Activated effector memory CD4-positive, alpha-beta T cell treated with Interleukin-2 at 50 U/mL for 16 hours (primary cell): ENCODE results near the gene PPP1R11.

ENCODE experiments used
- DNase-seq: peaks from one replicate; pipeline ENCODE4 v3.0.0-alpha.2; 2020

PPP1R11 gene

DNA sequence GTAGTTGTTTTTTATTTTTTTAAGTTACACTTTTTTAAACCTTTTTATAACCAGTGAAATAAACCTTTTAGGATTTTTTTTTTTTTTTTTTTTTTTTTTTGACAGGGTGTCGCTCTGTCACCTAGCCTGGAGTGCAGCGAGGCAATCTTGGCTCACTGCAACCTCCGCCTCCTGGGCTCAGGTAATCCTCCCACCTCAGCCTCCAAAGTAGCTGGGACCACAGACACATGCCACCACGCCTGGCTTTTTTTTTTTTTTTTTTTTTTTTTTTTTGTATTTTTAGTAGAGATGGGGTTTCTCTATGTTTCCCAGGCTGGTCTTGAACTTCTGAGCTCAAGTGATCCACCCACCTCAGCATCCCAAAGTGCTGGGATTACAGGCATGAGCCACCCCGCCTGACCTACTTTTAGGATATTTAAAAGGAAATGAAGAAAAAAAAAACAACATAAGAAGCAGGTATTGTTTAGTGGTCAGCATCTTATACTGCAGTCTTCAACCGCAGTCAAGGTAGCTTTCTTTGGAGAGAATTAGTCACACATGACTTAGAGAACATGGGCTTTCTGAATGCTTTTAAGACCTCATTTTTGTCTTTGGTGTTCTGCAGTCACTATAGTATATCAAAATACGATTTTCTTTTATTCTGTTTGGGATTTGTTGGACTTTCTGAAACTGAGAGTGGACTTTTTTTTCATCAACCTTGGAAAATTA, 4.4 kb upstream of the PPP1R11 start:
- no peak for DNase-seq

DNA sequence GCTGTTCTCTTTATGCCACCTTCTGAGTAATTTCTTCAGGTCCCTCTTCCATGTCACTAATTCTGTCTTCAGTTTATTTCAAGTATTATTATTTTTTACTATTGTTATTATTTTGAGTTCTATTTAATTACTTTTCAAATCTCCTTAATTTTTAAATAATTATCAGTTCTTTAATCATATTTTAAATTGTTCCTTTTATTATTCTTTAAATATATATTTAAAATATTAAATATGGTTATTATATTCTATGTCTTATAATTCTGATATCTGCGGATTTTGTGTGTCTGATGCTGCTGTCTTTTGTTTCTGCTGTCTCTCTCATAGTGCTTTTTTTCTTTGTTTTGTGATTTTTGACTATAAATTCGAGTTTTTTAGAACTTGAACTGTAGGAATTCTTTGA, 3.7 kb upstream of the PPP1R11 start:
- DNase-seq: no peak

DNA sequence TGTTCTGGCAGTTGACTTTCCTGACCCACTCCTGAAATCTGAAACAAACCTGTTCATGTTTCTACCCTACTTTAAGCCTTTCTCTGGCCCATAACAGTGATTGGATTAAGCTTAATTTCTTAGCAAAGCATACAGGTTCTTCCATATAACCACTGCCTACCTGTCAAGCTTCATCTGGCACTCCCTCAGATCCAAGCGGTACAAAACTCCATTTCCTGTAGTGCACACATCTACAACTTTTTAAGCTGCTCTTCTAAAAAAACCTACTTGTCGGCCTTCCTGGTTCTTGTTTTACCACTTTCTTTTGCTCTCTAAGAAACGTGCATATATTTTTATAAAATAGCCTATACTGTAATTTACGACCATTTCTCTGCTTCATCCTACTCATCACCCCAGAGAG, 916 bp upstream of the PPP1R11 start:
- DNase-seq: no peak

DNA sequence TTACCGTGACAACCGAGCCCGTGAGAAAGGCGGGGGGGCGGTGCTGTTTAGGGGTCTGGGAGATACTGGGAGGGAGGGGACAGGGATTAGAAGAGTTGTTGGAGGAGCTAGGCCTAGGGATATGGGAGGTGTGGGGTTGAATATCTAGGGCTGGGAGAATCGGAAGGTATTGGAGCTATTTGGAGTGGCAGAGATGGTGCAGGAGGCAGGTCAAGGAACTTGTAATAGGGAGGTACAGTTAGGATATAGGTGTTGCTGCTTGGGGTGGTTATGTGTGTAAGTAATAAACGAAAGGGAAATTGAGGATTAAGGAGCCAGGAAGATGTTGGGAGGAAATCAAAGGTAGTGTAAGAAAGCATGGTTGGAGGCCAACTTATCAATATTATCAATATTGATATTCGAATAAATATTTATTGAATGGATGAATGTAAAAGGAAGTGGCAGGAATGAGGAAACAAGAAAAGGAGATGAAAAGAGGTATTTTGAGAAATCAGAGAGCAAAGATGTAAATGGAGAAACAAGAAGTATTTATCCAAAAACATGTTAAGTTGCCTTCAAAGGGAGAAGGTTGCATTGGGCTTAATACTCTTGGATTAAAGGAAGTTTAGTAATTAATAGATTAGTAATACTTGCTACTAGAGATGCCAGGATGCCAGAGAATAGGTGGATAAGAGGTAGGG, 602 bp downstream of the PPP1R11 start:
- no peak for DNase-seq

DNA sequence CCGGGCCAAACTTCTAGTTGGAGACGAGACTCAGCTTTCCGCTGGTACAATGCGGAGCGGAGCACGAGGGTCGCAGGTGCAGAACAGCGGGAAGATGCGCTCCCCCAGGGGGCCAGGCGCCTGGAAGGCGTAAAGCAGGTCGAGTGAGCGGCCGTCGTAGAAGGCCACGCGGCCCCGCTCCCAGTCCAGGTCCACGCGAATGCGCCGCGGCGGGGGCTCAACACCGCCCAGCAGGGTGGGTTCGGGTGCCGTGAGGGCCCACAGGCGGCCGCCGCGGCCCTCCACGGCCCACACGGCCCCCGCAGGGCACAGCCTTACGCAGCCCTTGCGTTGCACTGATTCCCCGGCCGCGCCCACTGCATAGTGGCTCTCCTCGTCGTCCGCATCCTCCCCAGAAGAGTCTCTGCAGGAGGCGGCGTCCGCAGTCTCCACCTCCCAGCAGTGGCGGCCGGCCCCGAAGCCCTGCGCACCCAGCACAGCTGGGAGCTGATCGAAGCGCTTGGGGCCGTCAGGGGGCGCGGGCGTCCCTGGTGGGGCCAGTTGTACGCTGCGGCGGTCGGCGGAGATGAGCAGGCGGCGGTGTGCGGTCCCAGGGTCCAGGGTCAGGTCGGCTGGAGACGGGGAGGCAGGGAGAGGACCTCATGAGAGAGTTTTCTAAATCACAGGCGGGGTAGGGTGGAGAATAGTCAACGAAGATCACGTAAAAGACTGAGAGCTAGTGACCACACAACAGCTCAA, 4.3 kb downstream of the PPP1R11 start:
- no peak for DNase-seq

DNA sequence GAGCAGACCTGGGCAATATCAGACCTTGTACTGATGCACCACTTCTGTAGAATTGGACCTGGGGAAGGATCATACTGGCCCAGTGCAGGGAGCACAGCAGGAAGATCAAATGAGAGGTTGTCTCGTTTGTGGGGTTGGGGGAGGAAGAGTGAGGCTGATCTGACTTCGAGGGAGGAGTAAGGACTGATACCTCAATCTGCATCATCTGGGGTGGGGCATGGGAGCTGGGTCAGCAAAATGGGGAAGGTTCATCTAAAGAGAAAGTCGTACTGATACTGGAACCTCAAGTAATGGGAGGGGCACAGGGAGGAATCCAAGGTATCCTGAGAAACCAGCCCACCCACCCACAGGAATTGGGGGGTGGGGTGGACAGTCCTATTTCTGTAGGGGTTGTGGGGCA, 4.9 kb downstream of the PPP1R11 start:
- DNase-seq: no peak

DNA sequence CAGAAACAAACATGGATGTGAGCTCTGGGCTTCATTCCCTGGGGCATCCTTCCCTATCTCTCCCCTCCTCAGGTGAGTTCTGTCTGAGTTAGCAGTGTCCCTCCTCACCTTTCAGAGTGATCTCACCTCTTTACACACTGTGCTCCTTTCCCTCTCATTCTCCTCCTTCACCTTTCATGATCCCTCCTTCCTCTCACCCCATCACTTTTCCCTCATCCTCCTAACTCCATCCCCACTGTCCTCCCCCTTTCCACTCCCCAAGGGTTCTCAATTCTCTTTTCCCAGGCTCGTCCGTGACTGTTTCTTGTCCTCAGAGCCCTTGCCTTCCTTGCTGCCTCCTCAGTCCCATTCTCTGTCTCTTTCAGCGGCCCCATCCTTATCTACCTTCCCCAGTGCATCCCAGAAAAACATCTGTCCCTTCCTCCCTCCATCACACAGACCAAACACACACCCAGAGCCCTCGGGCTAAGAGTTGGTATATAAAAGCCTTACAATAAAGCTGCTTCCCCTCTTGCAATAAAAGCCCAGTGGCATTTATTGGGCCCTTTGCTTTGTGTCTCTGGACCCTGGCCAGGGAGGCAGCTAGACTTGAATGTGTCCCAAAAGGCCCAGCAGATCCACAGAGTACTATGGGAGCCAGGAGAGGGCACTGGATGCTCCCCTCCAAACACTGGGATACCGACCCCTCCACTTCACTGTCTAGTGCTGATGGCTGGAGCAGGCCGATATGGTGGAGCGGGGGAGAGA, 6.7 kb downstream of the PPP1R11 start:
- no peak for DNase-seq

DNA sequence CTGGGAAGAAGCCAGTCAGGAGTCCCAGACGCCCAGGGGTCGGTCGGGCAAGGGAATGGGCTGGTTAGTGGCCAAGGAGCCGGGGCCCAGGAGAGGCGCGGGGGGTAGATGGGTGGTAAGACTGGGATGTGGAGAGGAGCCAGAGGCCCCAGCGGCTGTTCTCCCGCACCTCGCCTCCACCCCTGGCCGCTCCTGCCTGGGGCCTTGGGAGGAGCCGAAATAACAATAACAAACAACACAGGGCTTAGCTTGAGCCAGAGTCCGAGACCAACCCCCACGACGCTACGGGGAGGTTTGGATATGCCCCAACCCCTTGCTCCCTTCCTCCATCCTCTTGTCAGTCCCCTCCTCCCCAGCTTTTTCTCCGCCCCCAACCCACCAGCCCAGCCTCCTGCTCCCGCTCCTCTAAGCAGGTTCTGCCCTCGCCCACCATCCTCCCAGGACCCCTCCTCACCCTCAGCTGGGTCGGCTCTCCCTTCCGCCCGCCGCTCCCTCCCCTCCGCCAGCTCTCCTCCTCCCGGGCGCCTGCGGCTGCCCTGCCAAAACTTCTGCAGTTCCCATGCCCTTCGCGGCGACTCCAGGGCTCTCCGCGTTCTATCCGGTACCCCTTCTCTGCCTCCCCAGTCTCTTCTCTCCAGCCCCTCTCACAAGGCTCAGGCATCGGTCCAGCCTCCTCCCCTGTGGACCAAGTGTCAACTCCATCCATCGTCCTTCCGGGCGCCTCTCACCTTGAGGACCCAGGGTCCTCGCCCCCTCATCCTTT, 7.5 kb downstream of the PPP1R11 start:
- no peak for DNase-seq

DNA sequence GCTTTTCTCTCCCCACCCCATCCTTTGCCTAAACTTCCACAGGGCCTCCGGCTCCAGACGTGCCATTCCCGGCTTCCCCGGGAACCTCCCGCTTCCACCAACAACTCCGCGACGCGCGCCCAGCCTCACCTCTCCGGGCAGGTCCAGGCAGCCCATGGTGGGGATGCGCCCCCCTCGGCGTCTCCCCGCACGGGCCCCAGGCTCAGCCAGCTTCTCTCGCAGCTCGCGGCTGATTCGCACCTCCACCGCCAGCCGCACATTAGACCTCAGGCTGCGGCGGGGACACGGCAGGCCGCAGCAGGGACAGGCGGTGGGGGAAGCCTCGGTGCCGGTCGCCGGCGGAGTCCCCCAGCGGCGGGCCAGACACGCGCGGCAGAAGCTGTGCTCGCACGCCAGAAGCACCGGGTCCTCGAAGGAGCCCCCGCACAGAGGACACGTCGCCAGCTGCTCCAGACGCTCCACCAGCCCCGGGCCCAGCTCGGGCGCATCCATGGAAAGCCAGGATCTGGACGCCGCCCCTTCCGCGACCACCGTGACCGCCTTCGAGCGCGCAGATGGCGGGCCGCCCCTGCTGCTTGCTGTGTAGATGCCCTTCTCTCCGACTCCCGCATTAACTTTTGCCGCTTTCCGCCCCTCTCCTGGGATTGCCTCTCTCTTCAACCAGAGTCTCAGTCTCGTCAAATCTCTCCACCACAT, 8.2 kb downstream of the PPP1R11 start, which contains the start of gene RNF39:
Gene RNF39 (minus strand): TSS at position 676 of the 696 bp plus-strand sequence. CDS start 184 bp downstream, at position 492.
- DNase-seq: no peak

DNA sequence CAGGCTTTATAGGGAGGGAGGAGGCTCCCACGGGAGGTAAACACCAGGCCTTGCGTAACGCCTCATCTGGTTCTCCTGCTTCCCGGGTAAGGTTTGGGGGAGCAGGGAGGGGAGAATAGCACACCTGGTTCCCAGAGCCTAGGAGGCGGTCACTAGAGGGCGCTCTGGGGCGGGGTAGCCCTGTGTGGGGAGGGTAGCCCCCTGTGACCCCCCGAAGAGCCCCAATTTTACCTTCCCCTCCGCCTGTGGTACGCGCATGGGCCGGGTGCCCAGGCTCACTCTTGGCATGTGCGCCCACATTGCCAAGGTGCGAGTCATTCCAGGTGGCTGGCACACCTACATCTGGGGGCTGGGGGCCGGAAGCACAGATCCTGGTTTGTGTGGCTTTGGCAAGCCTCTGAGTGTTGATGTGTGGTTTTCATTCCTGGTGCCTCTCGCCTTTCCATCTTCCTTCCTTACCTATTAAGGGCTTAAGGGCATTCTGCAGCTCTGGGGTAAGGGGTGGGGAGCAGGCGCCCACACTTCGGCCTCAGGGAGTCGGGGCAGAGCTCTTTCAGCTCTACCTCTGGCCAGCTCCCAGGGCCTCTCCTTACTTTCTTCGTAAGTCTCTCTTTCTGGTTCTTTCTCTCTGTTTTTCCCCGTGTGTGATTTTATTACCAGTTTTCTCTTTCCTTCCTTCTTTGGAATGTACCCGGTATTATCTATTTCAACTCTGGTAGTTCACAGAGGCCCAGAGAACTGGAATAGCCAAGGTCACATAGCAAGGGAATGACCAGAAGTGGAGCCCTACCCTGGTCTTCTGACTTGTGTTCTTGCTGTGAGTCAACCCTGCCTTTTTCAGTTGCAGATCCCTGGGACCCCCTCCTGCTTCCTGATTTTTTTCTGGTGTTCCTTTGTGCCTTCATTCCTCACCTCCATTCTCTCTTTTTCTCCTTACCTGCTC, 9.1 kb downstream of the PPP1R11 start:
- no peak for DNase-seq

DNA sequence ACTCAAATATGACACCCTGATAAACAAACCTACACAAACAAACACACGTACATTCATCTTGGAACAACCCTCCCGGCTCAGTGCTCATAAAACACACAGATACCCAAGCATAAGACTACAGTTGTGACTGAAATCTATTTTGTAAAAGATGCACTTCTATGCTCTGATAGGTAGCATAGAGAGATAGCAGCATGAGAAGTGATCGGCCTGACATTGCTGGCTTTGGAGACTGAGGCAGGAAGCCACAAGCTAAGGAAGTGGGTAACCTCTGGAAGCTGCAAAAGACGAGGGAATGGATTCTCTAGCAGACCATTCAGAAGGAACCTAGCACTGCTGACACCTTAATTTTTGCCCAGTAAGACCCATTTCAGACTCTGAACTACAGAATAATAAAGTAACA, 10.2 kb downstream of the PPP1R11 start:
- no peak for DNase-seq

DNA sequence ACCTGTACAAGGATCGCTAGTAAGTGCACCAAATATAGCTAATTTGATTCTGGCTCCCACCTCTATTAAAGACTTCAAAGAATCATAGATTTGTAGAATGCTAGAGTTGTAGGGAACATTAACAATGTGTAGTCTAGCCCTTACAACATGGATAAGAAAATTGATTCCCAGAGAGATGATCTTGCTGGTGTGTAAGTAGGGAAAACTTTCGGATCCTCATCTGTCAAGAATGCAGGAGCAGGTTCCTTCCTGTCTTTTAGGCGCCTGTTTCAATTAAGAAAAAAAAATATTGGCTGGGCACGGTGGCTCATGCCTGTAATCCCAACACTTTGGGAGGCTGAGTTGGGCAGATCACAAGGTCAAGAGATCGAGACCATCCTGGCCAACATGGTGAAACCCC, 20.9 kb downstream of the PPP1R11 start:
- DNase-seq: no peak

DNA sequence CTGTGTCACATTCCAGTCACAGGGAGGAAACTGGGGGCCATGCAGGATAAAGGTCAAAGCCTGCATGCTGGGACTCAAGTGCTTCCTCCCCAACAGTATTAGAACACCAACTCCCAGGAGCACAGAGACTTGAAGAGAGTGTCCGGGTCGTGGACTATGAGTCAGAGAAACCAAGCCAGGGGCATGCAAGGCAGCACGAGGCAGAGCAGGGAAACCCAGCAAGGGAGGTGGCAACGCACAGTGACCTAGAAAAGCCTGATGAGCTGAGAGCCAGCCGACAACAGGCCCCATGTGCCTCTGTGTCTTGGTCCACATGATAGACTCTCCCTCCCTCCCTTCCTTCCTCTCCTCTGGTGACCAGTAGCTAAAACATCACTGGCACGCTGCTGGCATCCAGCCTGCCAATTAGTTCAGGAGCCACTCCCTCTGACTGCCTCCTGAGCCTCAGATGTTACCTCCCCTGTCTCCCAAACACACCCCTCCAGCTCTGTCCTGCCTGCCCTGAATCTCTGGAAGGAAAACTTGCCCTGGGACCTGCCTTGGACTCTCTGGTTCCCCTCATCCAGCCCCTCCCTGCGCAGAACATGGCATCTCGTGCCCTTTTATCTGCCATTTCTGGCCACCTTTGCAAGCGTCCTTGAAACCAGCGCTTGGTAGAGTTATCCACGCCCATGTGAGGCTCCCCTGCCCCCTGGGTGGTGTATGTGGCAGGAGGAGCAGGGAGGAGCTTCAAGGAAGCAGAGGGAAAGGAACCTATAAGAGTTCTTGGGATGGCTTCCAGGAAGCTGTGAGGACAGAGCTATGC, 24.8 kb downstream of the PPP1R11 start:
- no peak for DNase-seq

DNA sequence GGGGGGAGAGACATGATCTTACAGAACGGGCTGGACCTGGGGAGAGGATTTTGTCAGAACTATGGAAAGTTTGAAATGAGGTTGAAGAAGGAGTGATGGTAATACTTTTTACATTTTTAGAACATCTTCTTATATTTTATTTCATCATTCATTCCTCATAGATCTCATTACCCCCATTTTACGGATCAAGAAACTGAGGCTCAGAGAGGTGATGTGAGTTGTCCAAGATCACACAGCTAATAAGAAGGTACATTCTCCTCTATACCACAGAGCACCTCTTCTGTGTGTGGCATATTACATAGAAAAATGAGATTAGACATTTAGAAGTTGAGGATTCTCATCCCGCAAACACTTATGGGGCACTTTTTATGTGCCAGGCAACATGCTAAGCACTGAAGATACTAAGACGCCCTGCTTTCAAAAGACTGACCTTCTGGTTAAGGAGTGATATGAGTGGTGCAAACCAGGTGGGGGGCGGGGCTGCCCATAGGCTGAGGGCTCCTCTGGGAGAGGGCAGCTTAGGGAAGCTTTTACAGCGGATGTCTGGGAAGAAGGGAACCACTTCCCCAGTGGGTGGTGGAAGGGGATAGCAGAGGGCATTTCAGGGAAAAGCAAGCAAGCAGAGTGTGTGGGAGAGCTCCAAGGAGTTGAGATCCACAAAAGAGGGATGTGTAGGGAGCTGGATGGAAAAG, 26.0 kb downstream of the PPP1R11 start:
- no peak for DNase-seq

DNA sequence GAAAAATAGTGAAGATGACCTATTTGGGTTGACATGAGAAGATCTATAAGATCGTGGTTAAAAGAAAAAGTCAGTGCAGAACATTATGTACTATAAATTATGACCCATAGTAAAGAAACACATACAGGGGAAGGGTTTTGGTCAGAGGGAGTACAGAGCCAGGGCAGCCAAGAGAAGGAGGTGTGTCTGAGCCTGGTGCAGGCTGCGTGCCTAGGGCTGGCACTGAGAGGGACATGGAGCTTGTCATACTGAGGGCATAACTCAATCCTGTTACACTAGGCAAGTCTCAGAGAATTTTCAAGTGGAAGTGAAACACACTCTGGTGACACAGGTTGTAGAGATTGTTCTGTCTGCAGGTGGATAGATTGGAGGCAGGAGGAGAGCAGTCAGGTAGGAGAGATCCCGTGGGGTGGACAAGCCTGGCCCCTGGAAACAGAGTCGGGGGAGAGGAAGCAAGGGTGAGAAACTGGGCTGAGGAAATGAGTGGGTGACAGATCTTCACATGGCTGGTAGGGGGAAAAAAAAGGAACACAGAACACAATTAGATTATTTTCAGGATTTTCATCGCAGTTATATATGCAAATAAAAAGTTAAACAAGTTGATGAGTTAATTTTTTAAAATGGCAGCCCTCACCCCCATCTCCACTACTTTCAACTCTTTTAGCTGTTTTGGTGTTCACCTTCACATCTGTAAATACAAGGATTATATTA, 27.1 kb downstream of the PPP1R11 start:
- no peak for DNase-seq

DNA sequence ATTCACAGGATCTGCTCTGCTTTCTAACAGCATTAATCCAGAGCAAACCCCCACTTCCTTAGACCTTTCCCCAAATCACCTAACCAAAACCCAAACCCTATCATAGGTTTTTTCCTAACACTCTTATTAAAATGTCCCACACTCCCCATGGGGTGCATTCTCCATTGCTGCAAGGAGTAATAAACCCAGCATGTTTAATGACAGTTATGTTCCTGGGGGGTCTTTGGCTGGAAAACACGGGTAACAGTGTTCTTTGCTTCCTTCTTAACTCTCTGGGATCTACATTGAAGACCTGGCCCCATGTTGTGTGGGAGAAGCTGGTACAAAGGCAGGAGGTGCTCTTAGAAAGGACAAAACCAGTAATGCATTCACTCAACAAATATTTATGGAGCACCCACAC, 29.8 kb downstream of the PPP1R11 start:
- no peak for DNase-seq

DNA sequence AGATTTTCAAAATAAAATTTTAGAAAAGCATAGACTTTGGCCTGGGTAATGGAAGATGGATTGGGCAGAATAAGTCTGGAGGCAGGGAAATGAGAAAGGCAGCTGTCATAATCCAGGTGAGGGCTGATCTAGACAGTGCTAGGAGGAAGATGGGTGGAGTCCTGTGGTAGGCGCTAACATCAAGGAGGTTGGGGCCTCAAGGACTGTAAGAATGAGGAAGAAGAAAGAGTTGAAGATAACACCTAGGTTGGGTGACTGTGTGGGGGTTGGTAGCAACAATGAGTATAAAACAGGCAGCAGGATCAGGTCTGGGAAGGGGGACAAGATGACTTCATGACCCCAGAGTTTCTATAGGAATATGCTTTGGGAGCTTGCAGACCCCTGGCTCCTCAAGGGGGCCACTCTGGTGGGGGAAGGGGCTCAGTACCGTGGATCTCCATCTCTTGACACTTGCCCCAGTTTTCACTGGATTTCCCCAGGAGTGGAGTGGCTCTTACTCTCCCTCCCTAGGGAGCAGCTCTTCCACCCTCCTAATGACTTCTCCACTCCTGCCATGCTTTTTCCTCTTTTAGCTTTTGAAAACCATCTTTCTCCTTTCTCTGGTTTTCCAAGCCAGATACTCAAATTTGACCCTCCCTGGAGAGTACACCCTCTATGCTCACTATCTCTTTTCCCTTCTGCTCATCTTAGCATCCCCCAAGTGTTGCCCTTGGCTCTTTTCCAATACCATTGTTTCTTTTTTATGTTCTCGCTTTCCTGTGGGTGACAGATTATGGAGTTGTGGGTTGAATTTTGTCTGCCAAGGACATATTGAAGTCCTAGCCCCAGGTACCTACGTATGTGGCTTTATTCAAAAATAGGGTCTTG, 31.1 kb downstream of the PPP1R11 start:
- DNase-seq: no peak
